ENCODE measurements around the gene SMYD4. TPM values are rescaled to one million over a fixed set of nuclear protein-coding genes. Genes with fewer than 3 reads are reported as not detected.
"Not testable (repeated sequence)": the region's sequence is repeated elsewhere in the genome, so short reads cannot be mapped to it uniquely, and the experiment has no call there.

Gene SMYD4
- total and polyA plus RNA-seq, 2 experiments from 2014 or later, result 17.0 to 21.9 TPM

GRCh38 chr17:1741899-1742298 lies 87.8 kb downstream of the SMYD4 start:
- H3F3A ChIP-seq (replicated peaks; ENCODE audit: low read depth); H3K79me2 ChIP-seq (replicated peaks; ENCODE audit: insufficient read depth); H3K4me3 ChIP-seq; H3K27me3 ChIP-seq (ENCODE audit: insufficient read depth); H3K36me3 ChIP-seq (ENCODE audit: insufficient read depth); H3K9me2 ChIP-seq (ENCODE audit: insufficient read depth); H3K27ac ChIP-seq (ENCODE audit: low read depth); H4K20me1 ChIP-seq (replicated peaks; ENCODE audit: insufficient read depth); H3K27ac Mint-ChIP-seq; DNase-seq (ENCODE audit: low spot score); H2AFZ ChIP-seq; H3K4me3 Mint-ChIP-seq; H3K4me1 ChIP-seq (ENCODE audit: insufficient read depth); H3K27me3 Mint-ChIP-seq (ENCODE audit: insufficient read depth, low read depth, poor library complexity); ATAC-seq; H3K4me2 ChIP-seq; H3K36me3 Mint-ChIP-seq (ENCODE audit: low read depth); H3K4me1 Mint-ChIP-seq: not testable (repeated sequence)
- peaks cover 23% of the 10 kb centered on the region; the same call in 2 of the 3 replicates for H3K9me3 Mint-ChIP-seq

GRCh38 chr17:1737531-1738291 lies 92.0 kb downstream of the SMYD4 start:
- Histone ChIP-seq H2AFZ (no peak overlapping the region), H3F3A (replicated peaks; ENCODE audit: low read depth) (no peaks in the 10 kb centered on the region), H3K9me2 (ENCODE audit: insufficient read depth) (no peaks in the 10 kb centered on the region), H3K4me3 (no peak overlapping the region), H3K4me2 (no peak overlapping the region), H3K36me3 (ENCODE audit: insufficient read depth) (no peaks in the 10 kb centered on the region), H3K4me1 (ENCODE audit: insufficient read depth) (no peaks in the 10 kb centered on the region), H3K27ac (ENCODE audit: low read depth) (no peak overlapping the region), H3K79me2 (replicated peaks; ENCODE audit: insufficient read depth) (no peaks in the 10 kb centered on the region), H3K27me3 (ENCODE audit: insufficient read depth) (no peaks in the 10 kb centered on the region), H4K20me1 (replicated peaks; ENCODE audit: insufficient read depth) (no peaks in the 10 kb centered on the region)
- Mint-ChIP-seq H3K4me1 (peaks cover 3% of the 10 kb centered on the region; the same call in 2 of the 3 replicates), H3K36me3 (ENCODE audit: low read depth) (peaks cover 12% of the 10 kb centered on the region), H3K27ac (no peak overlapping the region), H3K9me3 (peaks cover 24% of the 10 kb centered on the region; the same call in 2 of the 3 replicates), H3K4me3 (no peak overlapping the region), H3K27me3 (ENCODE audit: insufficient read depth, low read depth, poor library complexity) (peaks cover 11% of the 10 kb centered on the region)
- no peak for ATAC-seq
- no peak for DNase-seq (ENCODE audit: low spot score)
- no peak for TF ChIP-seq EZH2phosphoT487 (IDR thresholded peaks at IDR 0.05; ENCODE audit: unreplicated experiment)
- TF ChIP-seq ETS1 (IDR thresholded peaks at IDR 0.05), result no peak
- no peak for TF ChIP-seq STAT1 (IDR thresholded peaks at IDR 0.05; ENCODE audit: unreplicated experiment)
- no peak for TF ChIP-seq ZNF114 (CRISPR knock-in tag; IDR thresholded peaks at IDR 0.05)
- TF ChIP-seq JUNB (IDR thresholded peaks at IDR 0.05; ENCODE audit: unreplicated experiment), result no peak
- no peak for TF ChIP-seq ZNF331 (CRISPR knock-in tag; IDR thresholded peaks at IDR 0.05; ENCODE audit: low read depth)
- no peak for TF ChIP-seq REST (IDR thresholded peaks at IDR 0.05; ENCODE audit: unreplicated experiment)
- TF ChIP-seq POLR2AphosphoS5 (IDR thresholded peaks at IDR 0.05; ENCODE audit: low read depth), result no peak
- TF ChIP-seq CTCF (conservative IDR thresholded peaks at IDR 0.05; ENCODE audit: low read depth in 2 of 2), result no peak
- TF ChIP-seq NANOG (IDR thresholded peaks at IDR 0.05; ENCODE audit: borderline replicate concordance), result no peak
- no peak for TF ChIP-seq CREB1 (CRISPR knock-in tag; IDR thresholded peaks at IDR 0.05; ENCODE audit: low read depth)
- no peak for TF ChIP-seq EZH2 (IDR thresholded peaks at IDR 0.05; ENCODE audit: low read depth, unreplicated experiment)
